Measurements from ENCODE around the gene TTC8.

DNA sequence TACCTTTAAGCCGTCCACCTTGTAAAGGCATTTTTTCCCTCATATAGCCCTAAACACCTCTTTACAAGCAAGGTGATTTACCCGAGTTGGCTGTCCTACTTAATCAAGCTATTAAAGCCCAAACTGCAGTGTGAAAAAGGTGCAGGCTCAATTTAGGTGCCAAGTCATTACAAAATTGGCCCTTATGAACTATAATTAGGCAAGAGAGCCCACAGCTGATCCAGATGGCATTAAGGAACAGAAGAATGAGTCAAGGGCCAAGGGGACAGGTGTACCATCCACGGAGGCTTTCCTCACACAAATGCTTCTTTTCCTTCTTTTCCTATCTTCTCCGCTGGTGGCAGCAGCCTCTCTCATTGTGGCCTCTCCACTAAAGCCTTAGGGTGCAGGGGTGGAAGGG, 90.5 kb downstream of the TTC8 start:
- no peak for TF ChIP-seq EZH2 (IDR thresholded peaks at IDR 0.05; ENCODE audit: borderline replicate concordance, low read length)
- TF ChIP-seq, protein P1, sequence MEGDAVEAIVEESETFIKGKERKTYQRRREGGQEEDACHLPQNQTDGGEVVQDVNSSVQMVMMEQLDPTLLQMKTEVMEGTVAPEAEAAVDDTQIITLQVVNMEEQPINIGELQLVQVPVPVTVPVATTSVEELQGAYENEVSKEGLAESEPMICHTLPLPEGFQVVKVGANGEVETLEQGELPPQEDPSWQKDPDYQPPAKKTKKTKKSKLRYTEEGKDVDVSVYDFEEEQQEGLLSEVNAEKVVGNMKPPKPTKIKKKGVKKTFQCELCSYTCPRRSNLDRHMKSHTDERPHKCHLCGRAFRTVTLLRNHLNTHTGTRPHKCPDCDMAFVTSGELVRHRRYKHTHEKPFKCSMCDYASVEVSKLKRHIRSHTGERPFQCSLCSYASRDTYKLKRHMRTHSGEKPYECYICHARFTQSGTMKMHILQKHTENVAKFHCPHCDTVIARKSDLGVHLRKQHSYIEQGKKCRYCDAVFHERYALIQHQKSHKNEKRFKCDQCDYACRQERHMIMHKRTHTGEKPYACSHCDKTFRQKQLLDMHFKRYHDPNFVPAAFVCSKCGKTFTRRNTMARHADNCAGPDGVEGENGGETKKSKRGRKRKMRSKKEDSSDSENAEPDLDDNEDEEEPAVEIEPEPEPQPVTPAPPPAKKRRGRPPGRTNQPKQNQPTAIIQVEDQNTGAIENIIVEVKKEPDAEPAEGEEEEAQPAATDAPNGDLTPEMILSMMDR (conservative IDR thresholded peaks at IDR 0.05 in 1 of 2, IDR thresholded peaks at IDR 0.05 in 1 of 2; ENCODE audit: extremely low read depth in 1 of 2, insufficient read depth in 1 of 2, low read depth in 1 of 2, low read length in 2 of 2): no peak
